HEK293T (cell line): Measurements from ENCODE around the gene ADRA2A.

Experiments
- ARNT ChIP-seq: fragments of 450-650 bp; IDR thresholded peaks from 2 replicates; pipeline ENCODE4 v1.6.1; 2017; ENCODE audit warnings: mild to moderate bottlenecking
- BHLHE40 ChIP-seq: fragments of 450-650 bp; IDR thresholded peaks from 2 replicates; pipeline ENCODE4 v1.6.1; 2016; ENCODE audit warnings: mild to moderate bottlenecking, moderate library complexity, borderline replicate concordance
- ELF4 ChIP-seq: fragments of 450-650 bp; IDR thresholded peaks from 2 replicates; pipeline ENCODE4 v1.6.1; 2017; ENCODE audit warnings: antibody characterized with exemption
- FOXK2 ChIP-seq: fragments of 450-650 bp; IDR thresholded peaks from 2 replicates; pipeline ENCODE4 v1.6.1; 2016; ENCODE audit warnings: mild to moderate bottlenecking
- FOXM1 ChIP-seq: fragments of 450-650 bp; IDR thresholded peaks from 2 replicates; pipeline ENCODE4 v1.6.1; 2017; ENCODE audit warnings: mild to moderate bottlenecking, borderline replicate concordance
- HDGF ChIP-seq: fragments of 450-650 bp; IDR thresholded peaks from 2 replicates; pipeline ENCODE4 v1.6.1; 2017; ENCODE audit warnings: antibody characterized with exemption, borderline replicate concordance
- L3MBTL2 ChIP-seq: fragments of 450-650 bp; conservative IDR thresholded peaks from 2 replicates; pipeline ENCODE4 v1.6.1; 2016; ENCODE audit warnings: mild to moderate bottlenecking
- PKNOX1 ChIP-seq: fragments of 450-650 bp; IDR thresholded peaks from 2 replicates; pipeline ENCODE4 v1.6.1; 2016
- SP1 ChIP-seq: fragments of 450-650 bp; IDR thresholded peaks from 2 replicates; pipeline ENCODE4 v1.6.1; 2017
- TARDBP ChIP-seq: fragments of 450-650 bp; IDR thresholded peaks from 2 replicates; pipeline ENCODE4 v1.6.1; 2016
- ZNF384 ChIP-seq: fragments of 450-650 bp; IDR thresholded peaks from 2 replicates; pipeline ENCODE4 v1.6.1; 2016

DNA sequence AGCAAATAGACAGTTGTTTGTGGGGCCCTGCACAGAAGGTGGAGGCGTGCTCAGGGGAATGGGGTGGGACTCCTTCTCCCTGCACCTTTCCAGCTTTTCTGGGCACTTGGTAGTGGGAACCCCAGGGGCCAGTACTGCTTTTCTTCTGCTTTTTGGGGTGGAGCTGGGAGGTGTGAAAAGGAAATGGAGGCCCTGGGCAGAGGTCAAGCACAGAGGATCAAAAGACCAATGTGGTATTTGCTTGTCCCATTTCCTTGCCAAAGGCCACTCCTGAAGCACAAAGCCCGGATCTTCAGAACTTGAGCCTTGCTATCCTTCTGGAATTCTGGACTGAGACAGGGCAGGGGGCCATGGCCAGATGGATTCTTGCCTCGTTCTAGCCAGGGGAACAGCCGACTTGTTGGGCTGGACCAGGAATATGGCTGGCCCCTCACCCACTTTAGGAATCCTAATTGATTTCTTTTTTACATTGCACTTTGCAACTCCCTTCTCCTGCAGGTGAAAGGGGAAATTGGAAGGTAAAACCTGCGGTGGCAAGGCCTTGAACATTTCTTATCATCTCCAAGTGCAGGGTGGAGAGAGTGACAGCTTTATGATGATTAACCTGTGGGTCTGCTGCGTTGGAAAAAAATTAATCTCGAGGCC, 26.5 kb downstream of the ADRA2A start:
- TF ChIP-seq BHLHE40 (no peak), FOXK2 (no peak), ZNF384 (no peak), ELF4 (no peak), FOXM1 (no peak), PKNOX1 (no peak), SP1 (no peak), HDGF (no peak), L3MBTL2 (no peak), ARNT (no peak), TARDBP (no peak)
